ENCODE results near the gene MINDY4. TPM values are rescaled to one million over a fixed set of nuclear protein-coding genes. Genes with fewer than 3 reads are reported as not detected.

The MINDY4 gene
- total and polyA plus RNA-seq, 10 of the 15 experiments (the other 5 are each of a cell fraction or from before 2014, with no cell fraction given), result 0.10 to 0.90 (median 0.40) TPM

DNA sequence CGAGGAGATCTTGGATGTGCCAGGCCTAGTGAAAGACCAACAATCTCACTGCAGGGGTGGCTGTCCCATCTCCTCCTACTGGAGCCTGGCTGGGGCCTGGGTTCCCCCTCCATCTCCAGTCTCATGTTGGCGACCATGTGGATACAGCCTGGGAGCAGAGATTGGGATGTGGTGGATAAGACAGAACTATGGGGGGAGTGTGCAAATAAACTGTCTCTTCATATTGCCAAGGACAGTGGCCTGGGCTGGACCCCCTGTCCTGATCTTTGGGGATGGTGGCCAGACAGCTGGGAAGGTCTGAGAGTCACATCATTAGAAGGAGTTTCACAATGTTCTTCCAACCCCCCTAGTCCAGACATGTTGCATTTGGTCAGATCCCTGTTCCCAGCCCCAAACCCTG lies 5.8 kb upstream of the MINDY4 start:
- Histone ChIP-seq H3K4me3 (no peak overlapping the region), H3K79me2 (ENCODE audit: control insufficient read depth, insufficient read depth, low read length) (no peaks in the 10 kb centered on the region), H3K27ac (ENCODE audit: control insufficient read depth, insufficient read depth) (no peak overlapping the region), H3K36me3 (ENCODE audit: control insufficient read depth in 2 of 2, insufficient read depth in 2 of 2, low read length in 1 of 2) (no peaks in the 10 kb centered on the region), H3K9ac (ENCODE audit: control insufficient read depth, insufficient read depth, low read length) (no peak overlapping the region), H3K4me1 (ENCODE audit: control insufficient read depth, insufficient read depth, low read length) (peaks cover 12% of the 10 kb centered on the region), H3K27me3 (replicated peaks in 1 of 2; ENCODE audit: control insufficient read depth in 2 of 2, insufficient read depth in 2 of 2, low read length in 1 of 2) (no peaks in the 10 kb centered on the region), H3K9me3 (replicated peaks; ENCODE audit: control insufficient read depth, insufficient read depth, low read length) (no peaks in the 10 kb centered on the region), H2AFZ (ENCODE audit: control insufficient read depth, low read depth, low read length) (no peak overlapping the region), H3K4me2 (ENCODE audit: control insufficient read depth, insufficient read depth) (no peak overlapping the region), H4K20me1 (ENCODE audit: control insufficient read depth, insufficient read depth) (no peaks in the 10 kb centered on the region)
- intact Hi-C loops (cut with micrococcal nuclease; ENCODE audit: unreplicated experiment), result no loop called here
- ChIA-PET SMC1A (ENCODE audit: uncharacterized antibody, unreplicated experiment) (no interaction called here), RAD21 (ENCODE audit: unreplicated experiment) (no interaction called here), CTCF (no interaction called here), POLR2A (no interaction called here)
- BruUV-seq (replicated peaks), result no TSS peak
- FAIRE-seq, result no peak
- no peak for TF ChIP-seq POLR2A (IDR thresholded peaks at IDR 0.05; ENCODE audit: low read depth, low read length)
- no peak for TF ChIP-seq SMARCA5 (IDR thresholded peaks at IDR 0.05)
- TF ChIP-seq, protein P1, sequence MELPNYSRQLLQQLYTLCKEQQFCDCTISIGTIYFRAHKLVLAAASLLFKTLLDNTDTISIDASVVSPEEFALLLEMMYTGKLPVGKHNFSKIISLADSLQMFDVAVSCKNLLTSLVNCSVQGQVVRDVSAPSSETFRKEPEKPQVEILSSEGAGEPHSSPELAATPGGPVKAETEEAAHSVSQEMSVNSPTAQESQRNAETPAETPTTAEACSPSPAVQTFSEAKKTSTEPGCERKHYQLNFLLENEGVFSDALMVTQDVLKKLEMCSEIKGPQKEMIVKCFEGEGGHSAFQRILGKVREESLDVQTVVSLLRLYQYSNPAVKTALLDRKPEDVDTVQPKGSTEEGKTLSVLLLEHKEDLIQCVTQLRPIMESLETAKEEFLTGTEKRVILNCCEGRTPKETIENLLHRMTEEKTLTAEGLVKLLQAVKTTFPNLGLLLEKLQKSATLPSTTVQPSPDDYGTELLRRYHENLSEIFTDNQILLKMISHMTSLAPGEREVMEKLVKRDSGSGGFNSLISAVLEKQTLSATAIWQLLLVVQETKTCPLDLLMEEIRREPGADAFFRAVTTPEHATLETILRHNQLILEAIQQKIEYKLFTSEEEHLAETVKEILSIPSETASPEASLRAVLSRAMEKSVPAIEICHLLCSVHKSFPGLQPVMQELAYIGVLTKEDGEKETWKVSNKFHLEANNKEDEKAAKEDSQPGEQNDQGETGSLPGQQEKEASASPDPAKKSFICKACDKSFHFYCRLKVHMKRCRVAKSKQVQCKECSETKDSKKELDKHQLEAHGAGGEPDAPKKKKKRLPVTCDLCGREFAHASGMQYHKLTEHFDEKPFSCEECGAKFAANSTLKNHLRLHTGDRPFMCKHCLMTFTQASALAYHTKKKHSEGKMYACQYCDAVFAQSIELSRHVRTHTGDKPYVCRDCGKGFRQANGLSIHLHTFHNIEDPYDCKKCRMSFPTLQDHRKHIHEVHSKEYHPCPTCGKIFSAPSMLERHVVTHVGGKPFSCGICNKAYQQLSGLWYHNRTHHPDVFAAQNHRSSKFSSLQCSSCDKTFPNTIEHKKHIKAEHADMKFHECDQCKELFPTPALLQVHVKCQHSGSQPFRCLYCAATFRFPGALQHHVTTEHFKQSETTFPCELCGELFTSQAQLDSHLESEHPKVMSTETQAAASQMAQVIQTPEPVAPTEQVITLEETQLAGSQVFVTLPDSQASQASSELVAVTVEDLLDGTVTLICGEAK (IDR thresholded peaks at IDR 0.05; ENCODE audit: borderline replicate concordance), result no peak
- TF ChIP-seq, protein P2, sequence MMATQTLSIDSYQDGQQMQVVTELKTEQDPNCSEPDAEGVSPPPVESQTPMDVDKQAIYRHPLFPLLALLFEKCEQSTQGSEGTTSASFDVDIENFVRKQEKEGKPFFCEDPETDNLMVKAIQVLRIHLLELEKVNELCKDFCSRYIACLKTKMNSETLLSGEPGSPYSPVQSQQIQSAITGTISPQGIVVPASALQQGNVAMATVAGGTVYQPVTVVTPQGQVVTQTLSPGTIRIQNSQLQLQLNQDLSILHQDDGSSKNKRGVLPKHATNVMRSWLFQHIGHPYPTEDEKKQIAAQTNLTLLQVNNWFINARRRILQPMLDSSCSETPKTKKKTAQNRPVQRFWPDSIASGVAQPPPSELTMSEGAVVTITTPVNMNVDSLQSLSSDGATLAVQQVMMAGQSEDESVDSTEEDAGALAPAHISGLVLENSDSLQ (IDR thresholded peaks at IDR 0.05), result no peak
- TF ChIP-seq, protein P3, sequence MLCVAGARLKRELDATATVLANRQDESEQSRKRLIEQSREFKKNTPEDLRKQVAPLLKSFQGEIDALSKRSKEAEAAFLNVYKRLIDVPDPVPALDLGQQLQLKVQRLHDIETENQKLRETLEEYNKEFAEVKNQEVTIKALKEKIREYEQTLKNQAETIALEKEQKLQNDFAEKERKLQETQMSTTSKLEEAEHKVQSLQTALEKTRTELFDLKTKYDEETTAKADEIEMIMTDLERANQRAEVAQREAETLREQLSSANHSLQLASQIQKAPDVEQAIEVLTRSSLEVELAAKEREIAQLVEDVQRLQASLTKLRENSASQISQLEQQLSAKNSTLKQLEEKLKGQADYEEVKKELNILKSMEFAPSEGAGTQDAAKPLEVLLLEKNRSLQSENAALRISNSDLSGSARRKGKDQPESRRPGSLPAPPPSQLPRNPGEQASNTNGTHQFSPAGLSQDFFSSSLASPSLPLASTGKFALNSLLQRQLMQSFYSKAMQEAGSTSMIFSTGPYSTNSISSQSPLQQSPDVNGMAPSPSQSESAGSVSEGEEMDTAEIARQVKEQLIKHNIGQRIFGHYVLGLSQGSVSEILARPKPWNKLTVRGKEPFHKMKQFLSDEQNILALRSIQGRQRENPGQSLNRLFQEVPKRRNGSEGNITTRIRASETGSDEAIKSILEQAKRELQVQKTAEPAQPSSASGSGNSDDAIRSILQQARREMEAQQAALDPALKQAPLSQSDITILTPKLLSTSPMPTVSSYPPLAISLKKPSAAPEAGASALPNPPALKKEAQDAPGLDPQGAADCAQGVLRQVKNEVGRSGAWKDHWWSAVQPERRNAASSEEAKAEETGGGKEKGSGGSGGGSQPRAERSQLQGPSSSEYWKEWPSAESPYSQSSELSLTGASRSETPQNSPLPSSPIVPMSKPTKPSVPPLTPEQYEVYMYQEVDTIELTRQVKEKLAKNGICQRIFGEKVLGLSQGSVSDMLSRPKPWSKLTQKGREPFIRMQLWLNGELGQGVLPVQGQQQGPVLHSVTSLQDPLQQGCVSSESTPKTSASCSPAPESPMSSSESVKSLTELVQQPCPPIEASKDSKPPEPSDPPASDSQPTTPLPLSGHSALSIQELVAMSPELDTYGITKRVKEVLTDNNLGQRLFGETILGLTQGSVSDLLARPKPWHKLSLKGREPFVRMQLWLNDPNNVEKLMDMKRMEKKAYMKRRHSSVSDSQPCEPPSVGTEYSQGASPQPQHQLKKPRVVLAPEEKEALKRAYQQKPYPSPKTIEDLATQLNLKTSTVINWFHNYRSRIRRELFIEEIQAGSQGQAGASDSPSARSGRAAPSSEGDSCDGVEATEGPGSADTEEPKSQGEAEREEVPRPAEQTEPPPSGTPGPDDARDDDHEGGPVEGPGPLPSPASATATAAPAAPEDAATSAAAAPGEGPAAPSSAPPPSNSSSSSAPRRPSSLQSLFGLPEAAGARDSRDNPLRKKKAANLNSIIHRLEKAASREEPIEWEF (IDR thresholded peaks at IDR 0.05; ENCODE audit: insufficient replicate concordance, low read depth, low read length), result no peak
- no peak for TF ChIP-seq SIN3A (IDR thresholded peaks at IDR 0.05; ENCODE audit: low read depth, low read length)
- in situ Hi-C loops (cut with MboI), result no loop called here
- ATAC-seq, result no peak
- DNase-seq (ENCODE audit: low read depth, low spot score), result no peak
- WGBS (ENCODE audit: insufficient coverage, insufficient replicate concordance, low lambda C conversion rate, missing lambda C conversion rate), result 29% methylated on average over 2 of the region's 2 CpGs
